CD4-positive, alpha-beta memory T cell (primary cell): Measurements from ENCODE around the gene C16orf46. TPM values are rescaled to one million over a fixed set of nuclear protein-coding genes. Genes with fewer than 3 reads are reported as not detected.
A peak's percentile ranks its signal among the peaks of the same experiment; 100 is the strongest.
"Not testable (repeated sequence)": the region's sequence is repeated elsewhere in the genome, so short reads cannot be mapped to it uniquely, and the experiment has no call there.

Source experiments
- CTCF ChIA-PET: fragments of 350-600 bp; sonication (Branson Sonifier 250); formaldehyde crosslinking; loops from one replicate; lab custom pipeline; 2021; ENCODE audit warnings: inconsistent platforms; ENCODE audit not compliant: partially characterized antibody; lab: Charles Lee
- POLR2A ChIA-PET: fragments of 350-600 bp; sonication (Branson Sonifier 250); formaldehyde crosslinking; loops from one replicate; lab custom pipeline; 2021; ENCODE audit not compliant: partially characterized antibody; lab: Charles Lee
- DNase-seq, 5 donors: peaks; one replicate each; pipeline versions ENCODE4 v3.0.0 to v3.0.0-alpha.2; 2020 to 2022; ENCODE audit warnings: mixed read lengths in 1 of 5
- H3K27ac ChIP-seq: one replicate; pipeline ENCODE4 v1.7.0; 2013; ENCODE audit warnings: low read depth, low read length
- H3K27me3 ChIP-seq: 2 replicates; pipeline ENCODE4 v1.7.0; 2013; ENCODE audit warnings: mild to moderate bottlenecking, low read length, moderate library complexity; ENCODE audit not compliant: insufficient read depth
- H3K36me3 ChIP-seq: 2 replicates; pipeline ENCODE4 v1.7.0; 2013; ENCODE audit warnings: mild to moderate bottlenecking, low read length, moderate library complexity; ENCODE audit not compliant: insufficient read depth
- H3K4me1 ChIP-seq: 2 replicates; pipeline ENCODE4 v1.7.0; 2013; ENCODE audit warnings: mild to moderate bottlenecking, low read length, moderate library complexity; ENCODE audit not compliant: insufficient read depth
- H3K4me3 ChIP-seq, 2 donors: one replicate each; pipeline ENCODE4 v1.7.0; 2013; ENCODE audit warnings: low read length in 2 of 2, mild to moderate bottlenecking in 1 of 2
- H3K9me3 ChIP-seq, 2 donors: one replicate each; pipeline ENCODE4 v1.7.0; 2013; ENCODE audit warnings: low read length in 2 of 2, control low read depth in 1 of 2; ENCODE audit not compliant: control insufficient read depth in 1 of 2
- H3K27ac Mint-ChIP-seq, 7 donors: one replicate each; pipeline ENCODE4 v1.8.0; 2020 to 2021; ENCODE audit warnings: mixed read lengths in 7 of 7, mild to moderate bottlenecking in 6 of 7, inconsistent platforms in 3 of 7, moderate library complexity in 3 of 7
- H3K27me3 Mint-ChIP-seq, 2 donors: one replicate each; pipeline ENCODE4 v1.8.0; 2020 to 2021; ENCODE audit warnings: mixed read lengths in 2 of 2
- H3K36me3 Mint-ChIP-seq, 2 donors: one replicate each; pipeline ENCODE4 v1.8.0; 2020 to 2021; ENCODE audit warnings: mixed read lengths in 2 of 2, inconsistent platforms in 1 of 2, mild to moderate bottlenecking in 1 of 2
- H3K4me1 Mint-ChIP-seq, 4 donors: one replicate each; pipeline ENCODE4 v1.8.0; 2020 to 2021; ENCODE audit warnings: mixed read lengths in 4 of 4, mild to moderate bottlenecking in 1 of 4
- H3K4me3 Mint-ChIP-seq, 8 donors: one replicate each; pipeline ENCODE4 v1.8.0; 2020 to 2021; ENCODE audit warnings: mixed read lengths in 8 of 8, mild to moderate bottlenecking in 7 of 8, moderate library complexity in 6 of 8, inconsistent platforms in 3 of 8
- H3K9me3 Mint-ChIP-seq, 8 donors: one replicate each; pipeline ENCODE4 v1.8.0; 2020 to 2021; ENCODE audit warnings: mixed read lengths in 8 of 8, mild to moderate bottlenecking in 5 of 8, inconsistent platforms in 3 of 8, moderate library complexity in 1 of 8
- intact Hi-C: fragments of 100-400 bp; cut with micrococcal nuclease; formaldehyde crosslinking; loops from one replicate; pipeline ENCODE4 v1.15.1; 2023
- polyA plus RNA-seq, 2 donors: library from polyadenylated mRNA; unstranded; fragments of 300-500 nt; fragmentation: Illumina TruSeq; gene quantifications; one replicate each; pipeline ENCODE4 v1.2.3, GENCODE V29; 2021
- total RNA-seq, 2 experiments: library from RNA; stranded (reverse); gene quantifications; one replicate each; pipeline ENCODE4 v1.2.3, GENCODE V29; 2021

C16orf46 gene
- total RNA-seq (under 1 TPM in 1 of 2 experiments, not detected in 1; 0.29 TPM), polyA plus RNA-seq (under 1 TPM in 1 of 2 donors, not detected in 1; 0.49 TPM)

- Mint-ChIP-seq H3K9me3 (no peaks in the 10 kb centered on the region), H3K27ac (peak within 1 kb of the TSS in 2 of 7 donors; percentile 25 to 66), H3K4me1 (peaks cover 0 to 4% (median 1%) of the 10 kb centered on the region in 4 donors), H3K4me3 (peak within 1 kb of the TSS in 1 of 8 donors; percentile 20), H3K27me3 (no peaks in the 10 kb centered on the region), H3K36me3 (no peaks in the 10 kb centered on the region)
- ChIA-PET POLR2A (interaction anchor here (0.5 to 3.5 kb wide), 11 partner anchors 11 to 237 kb away, joined by 3 to 37 read pairs (median 4); partner anchors contain the start of genes ATMIN, CENPN, CMC2 and GAN), CTCF (interaction anchor here (2.5 to 4.1 kb wide), 3 partner anchors 42 to 73 kb away, joined by 10 to 48 read pairs (median 13); partner anchors contain the start of genes ATMIN, CENPN and CMC2)
- Histone ChIP-seq H3K4me3 (peak within 1 kb of the TSS; percentile 59 to 75), H3K36me3 (no peaks in the 10 kb centered on the region), H3K27me3 (no peaks in the 10 kb centered on the region), H3K4me1 (peaks cover 13% of the 10 kb centered on the region), H3K9me3 (no peaks in the 10 kb centered on the region), H3K27ac (peak within 1 kb of the TSS; percentile 95)
- intact Hi-C loops: loop anchor here (1.0 to 5.0 kb wide), 5 partner anchors 19 to 670 kb away; partner anchors contain the start of genes ATMIN, CDYL2, CENPN and GCSH
- DNase-seq: peak; percentile 96 to 99 (median 96)
These were observed at the start of gene C16orf46 for GRCh38 chr16:81077076-81077940. C16orf46 (minus strand) TSS chr16:81077238; CDS start chr16:81063955, 13,283 bp downstream.

- Mint-ChIP-seq H3K4me1 (no peaks in the 10 kb centered on the region), H3K4me3 (no peak overlapping the region), H3K36me3 (no peaks in the 10 kb centered on the region), H3K27ac (no peak overlapping the region), H3K27me3 (peaks cover 2 to 4% of the 10 kb centered on the region in 2 donors), H3K9me3 (no peaks in the 10 kb centered on the region)
- CTCF ChIA-PET: no interaction called here
- Histone ChIP-seq H3K4me1 (no peaks in the 10 kb centered on the region), H3K27me3 (no peaks in the 10 kb centered on the region), H3K27ac (no peak overlapping the region), H3K4me3 (no peak overlapping the region), H3K9me3 (no peaks in the 10 kb centered on the region), H3K36me3 (no peaks in the 10 kb centered on the region)
- no peak for DNase-seq
- intact Hi-C loops: no loop called here
- POLR2A ChIA-PET: no interaction called here
These were observed 46.2 kb upstream of the C16orf46 start for GRCh38 chr16:81123092-81123852.

- H3K4me3 ChIP-seq: no peak overlapping the region
- Mint-ChIP-seq H3K4me1 (no peaks in the 10 kb centered on the region), H3K36me3 (no peaks in the 10 kb centered on the region), H3K27me3 (peaks cover 2 to 6% of the 10 kb centered on the region in 2 donors), H3K27ac (no peak overlapping the region), H3K4me3 (no peak overlapping the region), H3K9me3 (no peaks in the 10 kb centered on the region)
- H3K27me3 ChIP-seq: no peaks in the 10 kb centered on the region
- ChIA-PET CTCF (no interaction called here), POLR2A (no interaction called here)
- DNase-seq: no peak
- no peaks in the 10 kb centered on the region for H3K4me1 ChIP-seq
- intact Hi-C loops: no loop called here
- no peaks in the 10 kb centered on the region for H3K9me3 ChIP-seq
- no peak overlapping the region for H3K27ac ChIP-seq
- H3K36me3 ChIP-seq: no peaks in the 10 kb centered on the region
These were observed 44.5 kb upstream of the C16orf46 start for GRCh38 chr16:81121474-81121990.

DNA sequence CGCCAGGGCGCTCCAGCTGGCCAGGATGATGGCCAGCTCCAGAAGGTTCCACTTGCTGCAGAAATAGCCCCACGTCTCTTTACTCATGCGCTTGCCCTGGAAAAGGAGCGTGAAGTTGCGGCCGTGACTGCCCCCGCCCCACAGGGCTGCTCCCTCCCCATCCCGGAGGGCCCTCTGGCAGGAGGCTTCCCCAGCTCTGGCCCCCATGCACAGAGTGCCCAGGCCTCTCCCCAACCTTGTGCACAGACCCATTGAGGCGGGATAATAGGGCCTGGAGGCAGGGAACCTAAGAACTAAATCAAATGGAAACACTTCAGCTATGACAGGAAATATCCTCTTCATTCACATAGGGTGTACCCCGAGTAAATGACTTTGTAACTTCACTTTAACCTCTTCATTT is 40.4 kb upstream of the C16orf46 start:
- no peak for DNase-seq
- H3K9me3 Mint-ChIP-seq: no peaks in the 10 kb centered on the region
- no peak overlapping the region for H3K4me3 Mint-ChIP-seq
- Histone ChIP-seq H3K27ac (no peak overlapping the region), H3K4me3 (no peak overlapping the region), H3K4me1 (no peaks in the 10 kb centered on the region), H3K36me3 (no peaks in the 10 kb centered on the region), H3K27me3 (no peaks in the 10 kb centered on the region), H3K9me3 (no peaks in the 10 kb centered on the region)
- ChIA-PET POLR2A (no interaction called here), CTCF (no interaction called here)
- H3K27me3 Mint-ChIP-seq: peaks cover 4 to 10% of the 10 kb centered on the region in 2 donors
- H3K4me1 Mint-ChIP-seq: no peaks in the 10 kb centered on the region
- no peaks in the 10 kb centered on the region for H3K36me3 Mint-ChIP-seq
- no peak overlapping the region for H3K27ac Mint-ChIP-seq
- intact Hi-C loops: no loop called here

GRCh38 chr16:81116285-81116684 is 39.2 kb upstream of the C16orf46 start:
- Histone ChIP-seq H3K27ac (no peak overlapping the region), H3K9me3 (no peaks in the 10 kb centered on the region), H3K4me3 (no peak overlapping the region), H3K27me3 (no peaks in the 10 kb centered on the region), H3K4me1 (no peaks in the 10 kb centered on the region), H3K36me3 (no peaks in the 10 kb centered on the region)
- intact Hi-C loops: no loop called here
- CTCF ChIA-PET: no interaction called here
- no peak overlapping the region for H3K27ac Mint-ChIP-seq
- H3K27me3 Mint-ChIP-seq: peaks cover 6 to 10% of the 10 kb centered on the region in 2 donors
- no peaks in the 10 kb centered on the region for H3K36me3 Mint-ChIP-seq
- DNase-seq: no peak
- no peak overlapping the region for H3K4me3 Mint-ChIP-seq
- no peaks in the 10 kb centered on the region for H3K4me1 Mint-ChIP-seq
- POLR2A ChIA-PET: no interaction called here
- no peaks in the 10 kb centered on the region for H3K9me3 Mint-ChIP-seq

GRCh38 chr16:81112453-81112852 is 35.4 kb upstream of the C16orf46 start:
- intact Hi-C loops: no loop called here
- no peak for DNase-seq
- Mint-ChIP-seq H3K27ac (no peak overlapping the region), H3K27me3 (peaks cover 4 to 6% of the 10 kb centered on the region in 2 donors), H3K9me3 (no peaks in the 10 kb centered on the region), H3K4me3 (no peak overlapping the region), H3K4me1 (no peaks in the 10 kb centered on the region), H3K36me3 (no peaks in the 10 kb centered on the region)
- Histone ChIP-seq H3K9me3 (no peaks in the 10 kb centered on the region), H3K4me1 (no peaks in the 10 kb centered on the region), H3K36me3 (no peaks in the 10 kb centered on the region), H3K27me3 (no peaks in the 10 kb centered on the region), H3K4me3 (no peak overlapping the region), H3K27ac (no peak overlapping the region)
- POLR2A ChIA-PET: no interaction called here
- CTCF ChIA-PET: no interaction called here

DNA sequence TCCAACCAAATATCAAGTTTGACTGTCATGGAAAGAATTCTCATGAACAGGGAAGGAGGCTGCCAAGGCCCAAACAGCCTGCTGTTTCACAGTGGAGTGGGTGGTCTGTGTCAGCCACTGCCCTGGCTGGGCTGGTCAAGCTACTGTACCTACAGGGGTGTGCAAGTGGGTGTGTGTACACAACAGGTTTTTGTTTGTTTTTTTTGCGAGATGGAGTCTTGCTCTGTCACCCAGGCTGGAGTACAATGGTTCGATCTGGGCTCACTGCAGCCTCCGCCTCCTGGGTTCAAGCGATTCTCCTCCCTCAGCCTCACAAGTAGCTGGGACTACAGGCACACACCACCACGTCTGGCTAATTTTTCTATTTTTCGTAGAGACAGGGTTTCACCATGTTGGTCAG is 32.2 kb upstream of the C16orf46 start:
- H3K4me1 Mint-ChIP-seq, H3K36me3 Mint-ChIP-seq, DNase-seq, H3K4me1 ChIP-seq, H3K9me3 ChIP-seq, H3K36me3 ChIP-seq, H3K9me3 Mint-ChIP-seq, CTCF ChIA-PET, intact Hi-C loops, H3K27ac Mint-ChIP-seq, H3K27me3 ChIP-seq, H3K4me3 Mint-ChIP-seq, H3K4me3 ChIP-seq, POLR2A ChIA-PET, H3K27me3 Mint-ChIP-seq, H3K27ac ChIP-seq: not testable (repeated sequence)
